ENCODE data around the gene PEBP1. TPM values are rescaled to one million over a fixed set of nuclear protein-coding genes. Genes with fewer than 3 reads are reported as not detected.

The PEBP1 gene
- total and polyA plus RNA-seq, 10 of the 15 experiments (the other 5 are each of a cell fraction or from before 2014, with no cell fraction given): 79.4 to 415 (median 206) TPM

DNA sequence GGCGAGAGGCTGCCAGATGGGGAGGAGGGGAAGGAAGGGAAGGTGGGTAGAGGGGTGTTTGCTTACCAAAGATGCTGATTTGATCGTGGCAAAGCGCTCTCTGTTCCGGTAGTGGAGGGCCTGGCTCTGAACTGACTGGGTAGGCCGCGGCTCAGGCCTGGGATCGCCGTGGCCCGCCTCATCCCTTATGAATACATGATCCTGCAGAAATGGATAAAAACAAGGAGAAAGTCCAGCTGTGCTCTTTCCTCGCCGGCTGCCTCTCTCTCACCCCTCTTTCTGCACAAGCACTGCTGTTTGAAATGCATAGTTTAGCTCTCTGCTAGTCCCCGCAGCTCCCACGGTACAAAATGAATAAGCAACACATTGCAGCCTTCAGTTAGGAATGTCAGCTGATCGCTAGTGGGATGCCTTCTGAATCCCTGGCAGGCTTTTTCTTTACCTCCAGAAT, 53.8 kb downstream of the PEBP1 start:
- in situ Hi-C loops (cut with MboI): no loop called here
- 97% methylated on average over 14 of the region's 14 CpGs for whole genome bisulfite sequencing (ENCODE audit: insufficient coverage, insufficient replicate concordance, low lambda C conversion rate, missing lambda C conversion rate)
- no peak overlapping the region for H3K9ac ChIP-seq (ENCODE audit: control insufficient read depth, insufficient read depth, low read length)
- POLR2A ChIA-PET: interaction anchor here (0.5 kb wide), 1 partner anchor 64 kb away, joined by 3 read pairs; no protein-coding TSS in a partner anchor
- peaks cover 8% of the 10 kb centered on the region; the same call in 1 of the 2 replicates for H3K4me1 ChIP-seq (ENCODE audit: control insufficient read depth, insufficient read depth, low read length)
- RAD21 ChIA-PET (ENCODE audit: unreplicated experiment): no interaction called here
- FAIRE-seq (no peak), DNase-seq (ENCODE audit: low read depth, low spot score) (no peak), ATAC-seq (no peak)
- no peaks in the 10 kb centered on the region for H3K27me3 ChIP-seq (replicated peaks in 1 of 2; ENCODE audit: control insufficient read depth in 2 of 2, insufficient read depth in 2 of 2, low read length in 1 of 2)
- peaks cover 5 to 9% of the 10 kb centered on the region in 2 experiments; a peak in 3 of 4 replicates for H3K36me3 ChIP-seq (ENCODE audit: control insufficient read depth in 2 of 2, insufficient read depth in 2 of 2, low read length in 1 of 2)
- TF ChIP-seq ESRRA (IDR thresholded peaks at IDR 0.05; ENCODE audit: low read length): no peak
- TF ChIP-seq, protein P1, sequence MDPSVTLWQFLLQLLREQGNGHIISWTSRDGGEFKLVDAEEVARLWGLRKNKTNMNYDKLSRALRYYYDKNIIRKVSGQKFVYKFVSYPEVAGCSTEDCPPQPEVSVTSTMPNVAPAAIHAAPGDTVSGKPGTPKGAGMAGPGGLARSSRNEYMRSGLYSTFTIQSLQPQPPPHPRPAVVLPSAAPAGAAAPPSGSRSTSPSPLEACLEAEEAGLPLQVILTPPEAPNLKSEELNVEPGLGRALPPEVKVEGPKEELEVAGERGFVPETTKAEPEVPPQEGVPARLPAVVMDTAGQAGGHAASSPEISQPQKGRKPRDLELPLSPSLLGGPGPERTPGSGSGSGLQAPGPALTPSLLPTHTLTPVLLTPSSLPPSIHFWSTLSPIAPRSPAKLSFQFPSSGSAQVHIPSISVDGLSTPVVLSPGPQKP (IDR thresholded peaks at IDR 0.05; ENCODE audit: low read depth, low read length): no peak
- TF ChIP-seq MEF2B (IDR thresholded peaks at IDR 0.05; ENCODE audit: partially characterized antibody, poor library complexity, severe bottlenecking): no peak
- TF ChIP-seq CREM (IDR thresholded peaks at IDR 0.05; ENCODE audit: low read depth): no peak
- no peak for TF ChIP-seq NFYB (IDR thresholded peaks at IDR 0.05; ENCODE audit: insufficient read depth, low read depth, low read length)
- TF ChIP-seq PAX5 (IDR thresholded peaks at IDR 0.05; ENCODE audit: borderline replicate concordance, low read depth, low read length): no peak
- TF ChIP-seq, protein P2, sequence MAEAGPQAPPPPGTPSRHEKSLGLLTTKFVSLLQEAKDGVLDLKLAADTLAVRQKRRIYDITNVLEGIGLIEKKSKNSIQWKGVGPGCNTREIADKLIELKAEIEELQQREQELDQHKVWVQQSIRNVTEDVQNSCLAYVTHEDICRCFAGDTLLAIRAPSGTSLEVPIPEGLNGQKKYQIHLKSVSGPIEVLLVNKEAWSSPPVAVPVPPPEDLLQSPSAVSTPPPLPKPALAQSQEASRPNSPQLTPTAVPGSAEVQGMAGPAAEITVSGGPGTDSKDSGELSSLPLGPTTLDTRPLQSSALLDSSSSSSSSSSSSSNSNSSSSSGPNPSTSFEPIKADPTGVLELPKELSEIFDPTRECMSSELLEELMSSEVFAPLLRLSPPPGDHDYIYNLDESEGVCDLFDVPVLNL (IDR thresholded peaks at IDR 0.05; ENCODE audit: low read depth, low read length): no peak
- no peak for TF ChIP-seq SUPT20H (IDR thresholded peaks at IDR 0.05; ENCODE audit: borderline replicate concordance, control insufficient read depth, low read depth, low read length)
- intact Hi-C loops (cut with micrococcal nuclease; ENCODE audit: unreplicated experiment): no loop called here
- H3K27ac ChIP-seq (ENCODE audit: control insufficient read depth, insufficient read depth): no peak overlapping the region
- no peaks in the 10 kb centered on the region for H3K9me3 ChIP-seq (replicated peaks; ENCODE audit: control insufficient read depth, insufficient read depth, low read length)
- no peak overlapping the region for H3K4me3 ChIP-seq
- CTCF ChIA-PET: no interaction called here
- no peak overlapping the region for H3K4me2 ChIP-seq (ENCODE audit: control insufficient read depth, insufficient read depth)
- no TSS peak for BruUV-seq (replicated peaks)
- SMC1A ChIA-PET (ENCODE audit: uncharacterized antibody, unreplicated experiment): interaction anchor here (0.6 to 0.8 kb wide), 2 partner anchors 15 to 90 kb away, joined by 3 read pairs; no protein-coding TSS in a partner anchor
- H4K20me1 ChIP-seq (ENCODE audit: control insufficient read depth, insufficient read depth): no peaks in the 10 kb centered on the region
- H2AFZ ChIP-seq (ENCODE audit: control insufficient read depth, low read depth, low read length): no peak overlapping the region
- no peaks in the 10 kb centered on the region for H3K79me2 ChIP-seq (ENCODE audit: control insufficient read depth, insufficient read depth, low read length)

All from GM12878 (cell line).